ENCODE data around the gene SCART1. TPM values are rescaled to one million over a fixed set of nuclear protein-coding genes. Genes with fewer than 3 reads are reported as not detected.

SCART1 gene
- 0.18 to 0.44 TPM (median 0.19 TPM) in 5 replicates for total RNA-seq (2022; extraction: Qiagen RNA extraction; ENCODE audit: low read depth)

GRCh38 chr10:133453516-133454203, at the start of gene SCART1:
Gene SCART1, plus strand, starts transcription at chr10:133453945. Its CDS starts 53 bp downstream, at chr10:133453998.

GRCh38 chr10:133424601-133425000, 29.1 kb upstream of the SCART1 start, which contains the start of gene SPRN:
Gene SPRN, minus strand, starts transcription at chr10:133424625. Its CDS starts 944 bp downstream, at chr10:133423681.

Other genes starting within 250 kb of the SCART1 start
- gene UTF1, start 223.7 kb upstream of the SCART1 start, total RNA-seq (2022; extraction: Qiagen RNA extraction; ENCODE audit: low read depth), result 0.07 TPM in 1 of 5 replicates, not detected in the others
- 0.03 TPM in 1 of 5 replicates, not detected in the others for gene VENTX, start 216.1 kb upstream of the SCART1 start, total RNA-seq (2022; extraction: Qiagen RNA extraction; ENCODE audit: low read depth)
- 2.7 to 4.8 TPM (median 3.7 TPM) in 5 replicates for gene ADAM8, start 177.1 kb upstream of the SCART1 start, total RNA-seq (2022; extraction: Qiagen RNA extraction; ENCODE audit: low read depth)
- 37.3 to 49.9 TPM (median 43.0 TPM) in 5 replicates for gene TUBGCP2, start 145.1 kb upstream of the SCART1 start, total RNA-seq (2022; extraction: Qiagen RNA extraction; ENCODE audit: low read depth)
- 59.7 to 77.8 TPM (median 69.4 TPM) in 5 replicates for gene ZNF511, start 145.0 kb upstream of the SCART1 start, total RNA-seq (2022; extraction: Qiagen RNA extraction; ENCODE audit: low read depth)
- 0.15 to 0.66 TPM (median 0.57 TPM) in 5 replicates for gene CALY, start 117.0 kb upstream of the SCART1 start, total RNA-seq (2022; extraction: Qiagen RNA extraction; ENCODE audit: low read depth)
- 0.18 to 0.23 TPM in 2 of 5 replicates, not detected in the others for gene PRAP1, start 106.6 kb upstream of the SCART1 start, total RNA-seq (2022; extraction: Qiagen RNA extraction; ENCODE audit: low read depth)
- gene FUOM, start 95.9 kb upstream of the SCART1 start, total RNA-seq (2022; extraction: Qiagen RNA extraction; ENCODE audit: low read depth), result 11.4 to 16.0 TPM (median 13.1 TPM) in 5 replicates
- 137 to 152 TPM (median 142 TPM) in 5 replicates for gene ECHS1, start 80.6 kb upstream of the SCART1 start, total RNA-seq (2022; extraction: Qiagen RNA extraction; ENCODE audit: low read depth)
- gene PAOX, start 74.7 kb upstream of the SCART1 start, total RNA-seq (2022; extraction: Qiagen RNA extraction; ENCODE audit: low read depth), result 1.8 to 2.4 TPM (median 2.0 TPM) in 5 replicates
- 41.5 to 58.5 TPM (median 50.2 TPM) in 5 replicates for gene MTG1, start 59.8 kb upstream of the SCART1 start, total RNA-seq (2022; extraction: Qiagen RNA extraction; ENCODE audit: low read depth)
- 0.13 to 0.38 TPM (median 0.21 TPM) in 5 replicates for gene SPRN, start 29.3 kb upstream of the SCART1 start, total RNA-seq (2022; extraction: Qiagen RNA extraction; ENCODE audit: low read depth)
- gene CYP2E1, start 73.4 kb downstream of the SCART1 start, total RNA-seq (2022; extraction: Qiagen RNA extraction; ENCODE audit: low read depth), result 0.19 to 0.30 TPM (median 0.28 TPM) in 5 replicates
- not detected in 5 replicates for gene SYCE1, start 111.6 kb downstream of the SCART1 start, total RNA-seq (2022; extraction: Qiagen RNA extraction; ENCODE audit: low read depth)
- 0.13 TPM in 1 of 5 replicates, not detected in the others for gene FRG2B, start 172.8 kb downstream of the SCART1 start, total RNA-seq (2022; extraction: Qiagen RNA extraction; ENCODE audit: low read depth)